Loucy (cell line): ENCODE results near the gene APBB2.

Experiments used
- CTCF ChIP-seq: fragments of 200-600 bp; sonication (generic); conservative IDR thresholded peaks from 2 replicates; pipeline ENCODE4 v1.5.1; 2014; ENCODE audit warnings: mild to moderate bottlenecking, antibody characterized with exemption, low read length
- EZH2phosphoT487 ChIP-seq: fragments of 200-600 bp; IDR thresholded peaks from 2 replicates; pipeline ENCODE4 v1.6.1; 2018; ENCODE audit warnings: antibody characterized with exemption, mild to moderate bottlenecking, moderate library complexity, borderline replicate concordance

GRCh38 chr4:40812386-40812785 lies 402.0 kb downstream of the APBB2 start:
- TF ChIP-seq CTCF (no peak), EZH2phosphoT487 (no peak)
